Right lobe of liver (tissue), 4 donors: ENCODE measurements around the gene COMMD9.

ENCODE experiments used
- POLR2A ChIP-seq: fragments of 450-650 bp; IDR thresholded peaks from one replicate; pipeline ENCODE4 v1.6.1; 2017; ENCODE audit warnings: antibody characterized with exemption, mild to moderate bottlenecking
- TF ChIP-seq, protein P1 (sequence below), 4 donors: fragments of 200-600 bp in 3 of 4; fragments of 450-650 bp in 1 of 4; IDR thresholded peaks; one replicate each; pipeline versions ENCODE4 v1.5.1 to v1.8.0; 2016 to 2022; ENCODE audit warnings: antibody characterized with exemption in 4 of 4, mild to moderate bottlenecking in 2 of 4
- donor health status: DM: no; HTN: no; CAD: no.
- donor health status: DM: no; HTN: no; CAD: no.
- donor health status: DM: no; HTN: yes; CAD: no.

DNA sequence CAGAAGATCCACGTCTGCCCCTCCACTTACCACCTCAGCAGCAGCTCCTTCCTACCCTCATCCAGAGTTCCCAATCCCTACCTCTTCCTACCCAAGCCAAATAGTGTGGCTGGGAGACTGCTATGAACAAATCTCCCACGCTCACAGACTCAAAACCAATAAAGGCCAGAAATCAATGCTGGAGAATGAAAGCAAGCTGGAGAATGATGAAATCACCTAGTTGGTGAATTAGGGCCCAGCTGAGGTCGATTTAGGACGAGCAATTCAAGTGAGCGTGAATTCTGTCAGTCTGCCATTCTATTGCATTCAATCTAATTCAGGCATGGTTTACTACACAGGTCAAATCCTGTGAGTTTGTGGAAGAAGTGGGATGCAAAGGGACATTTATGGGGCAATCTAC, 22.5 kb downstream of the COMMD9 start:
- TF ChIP-seq, protein P1, sequence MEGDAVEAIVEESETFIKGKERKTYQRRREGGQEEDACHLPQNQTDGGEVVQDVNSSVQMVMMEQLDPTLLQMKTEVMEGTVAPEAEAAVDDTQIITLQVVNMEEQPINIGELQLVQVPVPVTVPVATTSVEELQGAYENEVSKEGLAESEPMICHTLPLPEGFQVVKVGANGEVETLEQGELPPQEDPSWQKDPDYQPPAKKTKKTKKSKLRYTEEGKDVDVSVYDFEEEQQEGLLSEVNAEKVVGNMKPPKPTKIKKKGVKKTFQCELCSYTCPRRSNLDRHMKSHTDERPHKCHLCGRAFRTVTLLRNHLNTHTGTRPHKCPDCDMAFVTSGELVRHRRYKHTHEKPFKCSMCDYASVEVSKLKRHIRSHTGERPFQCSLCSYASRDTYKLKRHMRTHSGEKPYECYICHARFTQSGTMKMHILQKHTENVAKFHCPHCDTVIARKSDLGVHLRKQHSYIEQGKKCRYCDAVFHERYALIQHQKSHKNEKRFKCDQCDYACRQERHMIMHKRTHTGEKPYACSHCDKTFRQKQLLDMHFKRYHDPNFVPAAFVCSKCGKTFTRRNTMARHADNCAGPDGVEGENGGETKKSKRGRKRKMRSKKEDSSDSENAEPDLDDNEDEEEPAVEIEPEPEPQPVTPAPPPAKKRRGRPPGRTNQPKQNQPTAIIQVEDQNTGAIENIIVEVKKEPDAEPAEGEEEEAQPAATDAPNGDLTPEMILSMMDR (IDR thresholded peaks at IDR 0.05), result no peak
- no peak for TF ChIP-seq POLR2A
